ENCODE results near the gene CHAC2. TPM values are rescaled to one million over a fixed set of nuclear protein-coding genes. Genes with fewer than 3 reads are reported as not detected.

Gene CHAC2
- total and polyA plus RNA-seq, 2 of the 13 experiments (the other 11 are each of a cell fraction or from before 2014, with no cell fraction given) = 1.7 to 10.7 TPM

DNA sequence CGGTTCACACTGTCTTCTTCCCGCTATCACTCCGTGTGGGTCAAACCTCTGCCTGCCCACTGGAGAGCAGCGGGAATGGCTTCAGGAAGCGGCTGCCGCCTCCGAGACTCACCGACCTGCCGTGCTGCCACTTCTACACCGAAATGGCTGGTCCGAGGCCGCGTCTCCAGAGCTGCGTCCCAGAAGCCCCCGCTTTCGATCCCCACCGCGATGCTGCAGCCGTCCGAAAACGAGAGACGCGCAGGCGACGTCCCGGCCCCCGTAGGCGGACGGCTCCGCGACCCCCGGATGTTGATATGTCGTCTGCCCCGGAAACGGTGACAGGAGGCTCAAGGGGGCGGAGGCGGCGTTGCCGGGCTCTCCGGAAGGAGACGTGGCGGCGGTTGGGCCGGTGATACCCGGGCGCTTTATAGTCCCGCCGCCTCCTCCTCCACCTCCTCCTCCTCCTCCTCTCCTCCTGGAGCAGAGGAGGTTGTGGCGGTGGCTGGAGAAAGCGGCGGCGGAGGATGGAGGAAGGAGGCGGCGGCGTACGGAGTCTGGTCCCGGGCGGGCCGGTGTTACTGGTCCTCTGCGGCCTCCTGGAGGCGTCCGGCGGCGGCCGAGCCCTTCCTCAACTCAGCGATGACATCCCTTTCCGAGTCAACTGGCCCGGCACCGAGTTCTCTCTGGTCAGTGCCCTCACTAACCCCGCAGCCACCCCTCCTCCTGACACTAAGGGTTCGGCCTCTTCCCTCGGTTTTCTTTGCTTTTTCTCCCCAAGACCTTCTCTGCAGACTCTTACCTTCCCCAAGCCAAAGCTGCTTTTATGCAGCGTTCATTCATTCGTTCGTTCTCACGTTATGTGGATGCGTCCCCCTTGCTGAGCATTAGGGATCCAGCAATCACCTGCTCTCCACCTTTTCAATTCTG, 19.4 kb downstream of the CHAC2 start, which contains the start of the genes ASB3 and ERLEC1 (continued):
- TF ChIP-seq, protein P1, sequence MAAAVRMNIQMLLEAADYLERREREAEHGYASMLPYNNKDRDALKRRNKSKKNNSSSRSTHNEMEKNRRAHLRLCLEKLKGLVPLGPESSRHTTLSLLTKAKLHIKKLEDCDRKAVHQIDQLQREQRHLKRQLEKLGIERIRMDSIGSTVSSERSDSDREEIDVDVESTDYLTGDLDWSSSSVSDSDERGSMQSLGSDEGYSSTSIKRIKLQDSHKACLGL (CRISPR knock-in tag; IDR thresholded peaks at IDR 0.05) = peak; percentile 96
- TF ChIP-seq GABPA (IDR thresholded peaks at IDR 0.05; ENCODE audit: low read depth, low read length) (peak; percentile 99), GABPA (CRISPR knock-in tag; IDR thresholded peaks at IDR 0.05; ENCODE audit: low read depth) (peak; percentile 100), KLF11 (CRISPR knock-in tag; IDR thresholded peaks at IDR 0.05) (peak; percentile 94), ZNF558 (CRISPR knock-in tag; IDR thresholded peaks at IDR 0.05; ENCODE audit: borderline replicate concordance) (peak; percentile 77; the same call in 1 of the 2 replicates), KLF15 (CRISPR knock-in tag; IDR thresholded peaks at IDR 0.05; ENCODE audit: borderline replicate concordance) (no peak; the same call in 1 of the 2 replicates), DR1 (CRISPR knock-in tag; IDR thresholded peaks at IDR 0.05) (peak; percentile 96), ZNF567 (CRISPR knock-in tag; IDR thresholded peaks at IDR 0.05; ENCODE audit: borderline replicate concordance) (peak; percentile 79), ZNF367 (CRISPR knock-in tag; IDR thresholded peaks at IDR 0.05; ENCODE audit: borderline replicate concordance) (0 out of 2 replicates have a peak, but pooled peaks have one; percentile 73), ZNF24 (IDR thresholded peaks at IDR 0.05) (peak; percentile 22; the same call in 1 of the 2 replicates), SP1 (IDR thresholded peaks at IDR 0.05) (no peak), SP1 (CRISPR knock-in tag; IDR thresholded peaks at IDR 0.05) (peak; percentile 87), GATA4 (IDR thresholded peaks at IDR 0.05; ENCODE audit: borderline replicate concordance, low read depth) (peak; percentile 61), KDM6A (CRISPR knock-in tag; IDR thresholded peaks at IDR 0.05; ENCODE audit: low read depth) (no peak)
- TF ChIP-seq, protein P2, sequence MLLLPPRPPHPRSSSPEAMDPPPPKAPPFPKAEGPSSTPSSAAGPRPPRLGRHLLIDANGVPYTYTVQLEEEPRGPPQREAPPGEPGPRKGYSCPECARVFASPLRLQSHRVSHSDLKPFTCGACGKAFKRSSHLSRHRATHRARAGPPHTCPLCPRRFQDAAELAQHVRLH (CRISPR knock-in tag; IDR thresholded peaks at IDR 0.05; ENCODE audit: borderline replicate concordance, low read depth) = peak; percentile 97; the same call in 1 of the 2 replicates
- TF ChIP-seq, protein P3, sequence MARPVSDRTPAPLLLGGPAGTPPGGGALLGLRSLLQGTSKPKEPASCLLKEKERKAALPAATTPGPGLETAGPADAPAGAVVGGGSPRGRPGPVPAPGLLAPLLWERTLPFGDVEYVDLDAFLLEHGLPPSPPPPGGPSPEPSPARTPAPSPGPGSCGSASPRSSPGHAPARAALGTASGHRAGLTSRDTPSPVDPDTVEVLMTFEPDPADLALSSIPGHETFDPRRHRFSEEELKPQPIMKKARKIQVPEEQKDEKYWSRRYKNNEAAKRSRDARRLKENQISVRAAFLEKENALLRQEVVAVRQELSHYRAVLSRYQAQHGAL (CRISPR knock-in tag; IDR thresholded peaks at IDR 0.05; ENCODE audit: not compliant biosample characterization) = peak; percentile 49
- TF ChIP-seq, protein P4, sequence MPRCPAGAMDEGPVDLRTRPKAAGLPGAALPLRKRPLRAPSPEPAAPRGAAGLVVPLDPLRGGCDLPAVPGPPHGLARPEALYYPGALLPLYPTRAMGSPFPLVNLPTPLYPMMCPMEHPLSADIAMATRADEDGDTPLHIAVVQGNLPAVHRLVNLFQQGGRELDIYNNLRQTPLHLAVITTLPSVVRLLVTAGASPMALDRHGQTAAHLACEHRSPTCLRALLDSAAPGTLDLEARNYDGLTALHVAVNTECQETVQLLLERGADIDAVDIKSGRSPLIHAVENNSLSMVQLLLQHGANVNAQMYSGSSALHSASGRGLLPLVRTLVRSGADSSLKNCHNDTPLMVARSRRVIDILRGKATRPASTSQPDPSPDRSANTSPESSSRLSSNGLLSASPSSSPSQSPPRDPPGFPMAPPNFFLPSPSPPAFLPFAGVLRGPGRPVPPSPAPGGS (CRISPR knock-in tag; IDR thresholded peaks at IDR 0.05) = peak; percentile 78; the same call in 1 of the 2 replicates
- TF ChIP-seq, protein P5, sequence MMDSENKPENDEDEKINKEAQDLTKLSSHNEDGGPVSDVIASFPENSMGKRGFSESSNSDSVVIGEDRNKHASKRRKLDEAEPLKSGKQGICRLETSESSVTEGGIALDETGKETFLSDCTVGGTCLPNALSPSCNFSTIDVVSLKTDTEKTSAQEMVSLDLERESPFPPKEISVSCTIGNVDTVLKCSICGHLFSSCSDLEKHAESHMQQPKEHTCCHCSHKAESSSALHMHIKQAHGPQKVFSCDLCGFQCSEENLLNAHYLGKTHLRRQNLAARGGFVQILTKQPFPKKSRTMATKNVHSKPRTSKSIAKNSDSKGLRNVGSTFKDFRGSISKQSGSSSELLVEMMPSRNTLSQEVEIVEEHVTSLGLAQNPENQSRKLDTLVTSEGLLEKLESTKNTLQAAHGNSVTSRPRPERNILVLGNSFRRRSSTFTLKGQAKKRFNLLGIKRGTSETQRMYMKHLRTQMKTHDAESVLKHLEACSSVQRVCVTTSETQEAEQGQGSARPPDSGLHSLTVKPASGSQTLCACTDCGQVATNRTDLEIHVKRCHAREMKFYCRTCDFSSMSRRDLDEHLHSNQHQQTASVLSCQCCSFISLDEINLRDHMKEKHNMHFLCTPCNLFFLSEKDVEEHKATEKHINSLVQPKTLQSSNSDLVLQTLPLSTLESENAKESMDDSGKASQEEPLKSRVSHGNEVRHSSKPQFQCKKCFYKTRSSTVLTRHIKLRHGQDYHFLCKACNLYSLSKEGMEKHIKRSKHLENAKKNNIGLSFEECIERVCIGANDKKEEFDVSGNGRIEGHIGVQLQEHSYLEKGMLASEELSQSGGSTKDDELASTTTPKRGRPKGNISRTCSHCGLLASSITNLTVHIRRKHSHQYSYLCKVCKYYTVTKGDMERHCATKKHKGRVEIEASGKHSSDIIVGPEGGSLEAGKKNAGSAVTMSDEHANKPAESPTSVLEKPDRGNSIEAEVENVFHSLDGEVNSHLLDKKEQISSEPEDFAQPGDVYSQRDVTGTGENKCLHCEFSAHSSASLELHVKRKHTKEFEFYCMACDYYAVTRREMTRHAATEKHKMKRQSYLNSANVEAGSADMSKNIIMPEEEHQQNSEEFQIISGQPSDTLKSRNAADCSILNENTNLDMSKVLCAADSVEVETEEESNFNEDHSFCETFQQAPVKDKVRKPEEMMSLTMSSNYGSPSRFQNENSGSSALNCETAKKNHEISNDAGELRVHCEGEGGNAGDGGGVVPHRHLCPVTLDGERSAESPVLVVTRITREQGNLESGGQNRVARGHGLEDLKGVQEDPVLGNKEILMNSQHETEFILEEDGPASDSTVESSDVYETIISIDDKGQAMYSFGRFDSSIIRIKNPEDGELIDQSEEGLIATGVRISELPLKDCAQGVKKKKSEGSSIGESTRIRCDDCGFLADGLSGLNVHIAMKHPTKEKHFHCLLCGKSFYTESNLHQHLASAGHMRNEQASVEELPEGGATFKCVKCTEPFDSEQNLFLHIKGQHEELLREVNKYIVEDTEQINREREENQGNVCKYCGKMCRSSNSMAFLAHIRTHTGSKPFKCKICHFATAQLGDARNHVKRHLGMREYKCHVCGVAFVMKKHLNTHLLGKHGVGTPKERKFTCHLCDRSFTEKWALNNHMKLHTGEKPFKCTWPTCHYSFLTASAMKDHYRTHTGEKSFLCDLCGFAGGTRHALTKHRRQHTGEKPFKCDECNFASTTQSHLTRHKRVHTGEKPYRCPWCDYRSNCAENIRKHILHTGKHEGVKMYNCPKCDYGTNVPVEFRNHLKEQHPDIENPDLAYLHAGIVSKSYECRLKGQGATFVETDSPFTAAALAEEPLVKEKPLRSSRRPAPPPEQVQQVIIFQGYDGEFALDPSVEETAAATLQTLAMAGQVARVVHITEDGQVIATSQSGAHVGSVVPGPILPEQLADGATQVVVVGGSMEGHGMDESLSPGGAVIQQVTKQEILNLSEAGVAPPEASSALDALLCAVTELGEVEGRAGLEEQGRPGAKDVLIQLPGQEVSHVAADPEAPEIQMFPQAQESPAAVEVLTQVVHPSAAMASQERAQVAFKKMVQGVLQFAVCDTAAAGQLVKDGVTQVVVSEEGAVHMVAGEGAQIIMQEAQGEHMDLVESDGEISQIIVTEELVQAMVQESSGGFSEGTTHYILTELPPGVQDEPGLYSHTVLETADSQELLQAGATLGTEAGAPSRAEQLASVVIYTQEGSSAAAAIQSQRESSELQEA (CRISPR knock-in tag; IDR thresholded peaks at IDR 0.05; ENCODE audit: not compliant biosample characterization) = peak; percentile 98
